SU-DHL-6 (cell line): ENCODE measurements around the gene PCK2.

ENCODE experiments used
- EZH2phosphoT487 ChIP-seq: fragments of 200-600 bp; sonication (generic), shearing (Covaris generic); conservative IDR thresholded peaks from 2 replicates; pipeline ENCODE4 v1.6.1; 2018; ENCODE audit warnings: mild to moderate bottlenecking, antibody characterized with exemption, low read length, moderate library complexity, mixed read lengths
- TF ChIP-seq, protein P1 (sequence below): fragments of 200-600 bp; sonication (generic); IDR thresholded peaks from one replicate; pipeline ENCODE4 v1.5.1; 2017; ENCODE audit warnings: antibody characterized with exemption, mild to moderate bottlenecking, low read length, moderate library complexity; ENCODE audit not compliant: insufficient read depth, poor library complexity, severe bottlenecking

DNA sequence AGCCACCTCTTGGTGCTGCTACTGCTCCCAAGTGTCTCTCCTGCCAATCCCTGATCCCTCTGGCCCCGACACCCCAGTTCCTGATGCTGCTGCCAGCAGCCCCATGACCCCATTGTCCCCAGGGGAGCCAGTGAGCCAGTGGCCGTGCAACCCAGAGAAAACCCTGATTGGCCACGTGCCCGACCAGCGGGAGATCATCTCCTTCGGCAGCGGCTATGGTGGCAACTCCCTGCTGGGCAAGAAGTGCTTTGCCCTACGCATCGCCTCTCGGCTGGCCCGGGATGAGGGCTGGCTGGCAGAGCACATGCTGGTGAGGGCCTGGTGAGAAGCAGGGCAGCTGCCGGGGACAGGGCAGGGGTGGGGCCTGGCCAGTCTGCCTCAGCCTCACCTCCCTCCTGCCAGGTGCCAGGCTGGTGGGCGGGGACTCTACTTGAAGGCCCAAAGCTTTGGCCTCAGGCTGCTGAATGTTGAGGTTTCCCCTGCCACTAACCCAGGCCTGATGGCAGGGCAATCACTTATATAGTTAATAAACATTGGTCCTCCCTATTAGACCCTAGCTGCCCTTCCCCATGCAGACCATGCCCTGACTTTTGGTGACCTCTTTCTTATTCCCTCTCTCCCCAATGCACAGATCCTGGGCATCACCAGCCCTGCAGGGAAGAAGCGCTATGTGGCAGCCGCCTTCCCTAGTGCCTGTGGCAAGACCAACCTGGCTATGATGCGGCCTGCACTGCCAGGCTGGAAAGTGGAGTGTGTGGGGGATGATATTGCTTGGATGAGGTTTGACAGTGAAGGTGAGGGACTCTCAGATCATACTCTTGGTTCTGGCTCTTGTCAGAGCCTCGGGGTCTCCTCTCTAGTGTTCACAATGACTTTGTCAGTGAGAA is 5.1 kb downstream of the PCK2 start:
- TF ChIP-seq, protein P1, sequence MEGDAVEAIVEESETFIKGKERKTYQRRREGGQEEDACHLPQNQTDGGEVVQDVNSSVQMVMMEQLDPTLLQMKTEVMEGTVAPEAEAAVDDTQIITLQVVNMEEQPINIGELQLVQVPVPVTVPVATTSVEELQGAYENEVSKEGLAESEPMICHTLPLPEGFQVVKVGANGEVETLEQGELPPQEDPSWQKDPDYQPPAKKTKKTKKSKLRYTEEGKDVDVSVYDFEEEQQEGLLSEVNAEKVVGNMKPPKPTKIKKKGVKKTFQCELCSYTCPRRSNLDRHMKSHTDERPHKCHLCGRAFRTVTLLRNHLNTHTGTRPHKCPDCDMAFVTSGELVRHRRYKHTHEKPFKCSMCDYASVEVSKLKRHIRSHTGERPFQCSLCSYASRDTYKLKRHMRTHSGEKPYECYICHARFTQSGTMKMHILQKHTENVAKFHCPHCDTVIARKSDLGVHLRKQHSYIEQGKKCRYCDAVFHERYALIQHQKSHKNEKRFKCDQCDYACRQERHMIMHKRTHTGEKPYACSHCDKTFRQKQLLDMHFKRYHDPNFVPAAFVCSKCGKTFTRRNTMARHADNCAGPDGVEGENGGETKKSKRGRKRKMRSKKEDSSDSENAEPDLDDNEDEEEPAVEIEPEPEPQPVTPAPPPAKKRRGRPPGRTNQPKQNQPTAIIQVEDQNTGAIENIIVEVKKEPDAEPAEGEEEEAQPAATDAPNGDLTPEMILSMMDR: no peak
- no peak for TF ChIP-seq EZH2phosphoT487
